HG03097 (cell line): ENCODE results near the gene LCMT1.
"Not testable (repeated sequence)": the region's sequence is repeated elsewhere in the genome, so short reads cannot be mapped to it uniquely, and the experiment has no call there.

Experiments
- ATAC-seq: cut with Tn5 transposase; IDR thresholded peaks from one replicate; pipeline ENCODE4 v1.9.1; 2021; ENCODE audit not compliant: unreplicated experiment, low FRiP score

Gene LCMT1

DNA sequence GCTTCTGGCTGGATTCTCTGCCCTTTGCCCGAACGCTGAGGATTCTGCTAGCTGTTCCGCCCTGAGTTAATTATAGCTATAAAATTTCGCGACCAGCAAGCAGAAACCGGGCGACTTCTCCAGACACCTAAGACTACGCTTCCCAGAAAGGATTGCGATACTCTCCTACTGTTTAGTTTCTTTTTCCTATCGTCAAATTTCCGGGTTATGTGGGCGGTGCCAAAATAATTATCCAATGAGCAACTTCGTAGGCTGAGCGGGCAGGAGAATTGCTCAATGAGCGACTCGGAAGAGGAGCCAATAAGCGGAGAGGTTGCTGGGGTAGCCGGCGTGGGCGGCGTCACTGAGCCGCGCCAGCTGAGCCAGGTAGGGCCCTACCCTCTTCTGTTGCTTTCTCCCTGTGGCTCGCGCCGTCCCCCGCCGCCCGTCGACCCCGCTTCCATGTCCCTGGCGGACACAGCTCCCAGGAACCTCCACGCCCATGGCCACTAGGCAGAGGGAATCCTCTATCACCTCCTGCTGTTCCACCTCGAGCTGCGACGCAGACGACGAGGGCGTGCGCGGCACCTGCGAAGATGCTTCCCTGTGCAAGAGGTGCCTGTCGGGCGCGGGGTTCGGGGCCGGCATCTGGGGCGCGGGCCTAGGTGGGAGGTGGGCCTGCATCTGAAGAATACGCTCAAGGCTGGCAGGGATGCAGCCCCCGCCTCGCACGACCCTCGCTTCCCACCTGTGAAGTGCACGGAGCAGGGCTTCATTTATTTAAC lies at the start of gene LCMT1:
LCMT1 (plus strand) TSS at position 340 of the 764 bp plus-strand sequence; CDS start at position 482, 142 bp downstream.
- ATAC-seq: peak; percentile 93

DNA sequence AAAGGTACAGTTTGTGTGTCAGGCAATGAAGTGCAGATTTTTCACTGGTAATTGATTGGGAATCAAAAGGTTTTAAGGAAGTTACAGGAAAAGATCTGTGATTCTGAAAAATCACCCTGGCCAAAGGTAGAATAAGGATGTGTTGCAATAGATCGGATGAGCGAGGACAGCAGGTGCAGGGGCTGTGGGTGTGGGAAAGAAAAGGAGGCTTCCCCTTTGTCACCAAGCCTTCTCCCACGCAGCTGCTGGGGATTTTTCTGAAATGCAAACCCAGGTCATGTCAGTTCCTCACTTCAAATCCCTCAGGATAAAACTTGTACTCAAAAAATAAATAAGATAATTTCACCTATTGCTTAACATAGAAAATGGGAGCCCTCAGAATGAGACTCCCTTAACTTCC lies 48.4 kb upstream of the LCMT1 start:
- ATAC-seq: no peak

- no peak for ATAC-seq
These were observed 47.7 kb upstream of the LCMT1 start for GRCh38 chr16:25063865-25064264.

- not testable (repeated sequence) for ATAC-seq
These were observed 47.3 kb upstream of the LCMT1 start for GRCh38 chr16:25064281-25064680.

GRCh38 chr16:25064937-25065336 lies 46.6 kb upstream of the LCMT1 start:
- no peak for ATAC-seq

DNA sequence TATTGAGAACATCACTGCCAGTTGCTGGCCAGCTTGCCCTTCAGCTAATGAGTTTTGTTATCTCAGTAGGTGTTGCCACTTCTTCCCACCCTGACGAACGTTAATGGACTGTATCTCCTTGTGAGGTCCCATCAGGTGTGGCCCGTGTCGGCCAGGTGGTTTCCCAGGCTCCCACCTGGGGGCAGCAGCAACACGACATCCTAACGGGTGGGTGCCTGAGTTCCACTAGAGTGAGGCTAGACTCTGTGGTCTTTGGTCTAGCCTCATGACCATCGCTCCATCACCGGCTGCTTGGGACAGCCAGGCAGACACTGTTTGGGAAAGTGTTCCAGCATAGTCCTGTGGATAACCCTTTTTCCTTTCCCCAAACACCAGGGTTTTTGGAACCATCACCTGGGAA lies 45.6 kb upstream of the LCMT1 start:
- ATAC-seq: no peak

- ATAC-seq: no peak
These were observed 45.2 kb upstream of the LCMT1 start for GRCh38 chr16:25066426-25066746.

GRCh38 chr16:25066747-25067631 lies 44.6 kb upstream of the LCMT1 start:
- peak; percentile 74 for ATAC-seq

DNA sequence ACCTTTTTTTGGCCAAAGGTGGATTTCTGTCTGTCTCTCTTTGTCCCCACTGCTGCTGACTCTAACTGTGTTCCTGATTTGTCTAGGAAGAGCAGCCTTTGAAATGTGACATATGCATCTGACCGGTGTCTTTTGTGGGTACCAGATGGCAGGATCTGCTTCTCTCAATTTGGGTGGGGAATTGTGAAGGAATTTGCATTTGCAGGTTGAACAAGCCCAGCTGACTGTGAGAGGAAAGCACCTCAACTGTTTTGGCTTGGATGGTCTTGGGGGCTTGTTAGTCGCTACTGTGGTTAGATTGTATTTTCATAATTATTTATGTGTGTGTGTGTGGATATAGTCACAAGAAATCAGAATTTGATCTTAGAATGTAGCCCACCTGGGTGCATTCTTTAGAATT lies 37.7 kb upstream of the LCMT1 start:
- no peak for ATAC-seq

DNA sequence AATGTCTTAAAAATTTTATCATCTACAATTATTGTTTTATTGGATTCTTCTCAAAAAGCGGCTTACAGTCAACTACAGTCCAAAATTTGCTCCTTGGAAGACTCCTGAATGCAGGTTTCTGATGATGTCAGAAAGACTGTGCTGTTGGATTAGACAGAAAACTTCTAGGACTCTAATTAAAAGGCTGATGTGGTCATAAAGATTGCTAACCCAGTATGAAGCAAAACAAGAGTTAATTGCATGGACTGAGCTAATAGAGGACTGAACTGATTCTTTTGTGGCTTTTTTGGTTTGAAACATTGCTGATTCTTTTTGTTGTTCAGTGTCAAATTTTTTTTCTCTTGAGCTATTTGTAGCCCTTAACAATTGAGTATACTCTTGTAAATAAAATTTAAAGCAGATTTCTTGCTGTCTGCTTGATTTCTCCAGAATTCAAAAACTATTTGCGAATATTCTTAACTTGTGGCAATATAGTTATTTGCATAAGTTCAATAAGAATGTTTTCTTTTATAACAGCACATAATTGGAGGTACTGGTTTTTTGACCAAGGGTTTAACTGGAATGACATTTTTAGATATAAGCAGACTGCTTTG lies 33.1 kb upstream of the LCMT1 start:
- no peak for ATAC-seq

DNA sequence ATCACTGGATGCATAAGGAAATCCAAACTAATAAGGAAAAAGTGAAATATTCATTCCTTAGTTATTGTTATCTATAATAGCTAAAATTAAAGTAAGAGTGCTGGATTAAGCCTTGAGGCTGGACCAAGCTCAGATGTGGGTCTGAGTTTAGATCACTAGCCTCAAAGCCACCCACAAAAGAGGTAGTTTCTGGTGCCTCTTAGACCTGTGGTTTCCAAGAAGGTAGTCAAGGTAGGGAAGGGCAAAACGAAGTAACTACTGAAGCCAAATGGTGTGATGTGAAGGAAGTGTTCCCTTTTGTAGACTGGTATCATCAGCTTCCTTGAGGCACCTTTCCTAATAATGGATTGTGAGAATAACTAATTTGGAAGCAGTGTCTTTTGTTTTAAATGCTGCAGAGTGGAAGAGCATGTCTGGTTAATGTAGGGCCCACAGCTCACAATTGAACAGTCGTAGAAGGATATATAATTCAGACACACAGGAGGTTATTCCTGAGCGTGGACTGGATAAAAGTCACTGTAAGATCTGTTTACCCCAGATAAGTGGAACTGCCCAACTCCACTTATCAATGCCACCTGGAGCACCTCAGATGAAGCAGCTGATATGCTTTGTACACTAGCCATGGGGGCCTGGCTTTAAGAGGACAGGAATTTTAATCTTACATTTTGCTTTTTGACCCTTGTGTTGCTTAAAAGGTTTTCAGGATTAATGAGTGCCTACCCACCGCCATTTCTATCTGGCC lies 31.7 kb upstream of the LCMT1 start:
- ATAC-seq: no peak

GRCh38 chr16:25080420-25081131 lies 31.0 kb upstream of the LCMT1 start:
- no peak for ATAC-seq

GRCh38 chr16:25081702-25082101 lies 29.8 kb upstream of the LCMT1 start:
- no peak for ATAC-seq

GRCh38 chr16:25083065-25083464 lies 28.5 kb upstream of the LCMT1 start:
- no peak for ATAC-seq

DNA sequence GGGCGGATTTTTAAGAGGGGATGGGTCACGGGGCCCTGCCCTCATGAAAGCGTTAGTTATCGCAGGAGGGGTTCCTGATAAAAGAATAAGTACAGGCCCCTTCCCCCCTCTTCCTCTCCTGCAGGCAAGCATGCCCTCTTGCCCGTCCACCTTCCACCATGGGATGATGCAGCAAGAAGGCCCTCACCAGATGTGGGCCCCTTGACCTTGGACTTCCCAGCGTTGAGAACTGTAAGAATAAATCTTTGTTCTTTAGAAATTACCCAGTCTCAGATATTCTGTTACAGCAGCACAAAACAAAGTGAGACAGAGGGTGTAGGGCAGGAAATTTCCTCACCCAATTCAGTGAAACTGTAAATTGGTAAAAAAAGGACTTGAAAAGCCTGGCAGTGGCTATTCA lies 27.8 kb upstream of the LCMT1 start:
- no peak for ATAC-seq

DNA sequence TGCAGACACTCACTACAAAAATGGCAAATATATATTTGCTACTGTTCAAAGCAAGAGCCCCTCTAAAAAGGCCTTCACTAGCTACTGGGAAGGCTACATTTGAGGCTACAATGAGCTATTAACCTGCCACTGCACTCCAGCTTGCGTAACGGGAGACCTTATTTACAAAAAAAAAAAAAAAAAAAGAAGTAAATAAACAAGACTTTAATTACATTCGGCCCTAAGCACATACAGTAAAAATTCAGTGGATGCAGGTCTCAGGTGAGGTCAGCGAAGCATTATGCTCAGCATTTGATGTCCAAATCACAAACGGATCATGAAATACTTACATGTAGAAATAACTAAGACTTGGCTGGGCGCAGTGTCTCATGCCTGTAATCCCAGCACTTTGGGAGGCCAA lies 26.7 kb upstream of the LCMT1 start:
- ATAC-seq: no peak

- ATAC-seq: no peak
These were observed 23.8 kb upstream of the LCMT1 start for GRCh38 chr16:25087761-25088160.

- no peak for ATAC-seq
These were observed 22.2 kb upstream of the LCMT1 start for GRCh38 chr16:25089351-25089750.

DNA sequence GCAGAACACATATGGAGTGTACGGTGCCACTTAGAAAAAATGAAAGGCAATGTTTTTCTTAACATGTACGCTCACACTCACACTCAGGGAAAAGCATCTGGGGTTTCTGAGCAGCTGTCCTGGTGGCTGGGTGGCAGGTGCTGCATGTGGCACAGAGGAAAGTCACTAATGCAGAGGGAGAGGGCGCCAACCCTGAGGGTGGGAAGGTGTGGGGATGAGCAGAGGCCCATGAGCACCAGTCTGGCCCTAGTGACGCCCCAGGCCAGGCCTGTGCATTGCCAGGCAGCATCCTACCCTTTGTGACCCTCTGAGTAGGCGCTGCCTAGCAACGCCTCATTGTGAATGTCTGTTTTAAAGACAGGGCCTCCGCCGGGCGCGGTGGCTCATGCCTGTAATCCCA lies 19.1 kb upstream of the LCMT1 start:
- no peak for ATAC-seq
